H9 (cell line): ENCODE results near the gene COIL. TPM values are rescaled to one million over a fixed set of nuclear protein-coding genes. Genes with fewer than 3 reads are reported as not detected.

Source experiments
- DNase-seq: peaks from one replicate; pipeline ENCODE4 v3.0.0-alpha.2; 2017
- H2AFZ ChIP-seq: one replicate; pipeline ENCODE4 v1.6.1; 2013; ENCODE audit warnings: mild to moderate bottlenecking, low read length, control low read depth, moderate library complexity
- H2AK5ac ChIP-seq: 2 replicates; pipeline ENCODE4 v1.6.1; 2013; ENCODE audit warnings: low read length, control low read depth, mixed read lengths; ENCODE audit not compliant: insufficient read length
- H2BK120ac ChIP-seq: one replicate; pipeline ENCODE4 v1.6.1; 2013; ENCODE audit warnings: low read depth, mild to moderate bottlenecking, low read length, control low read depth, inconsistent platforms; ENCODE audit not compliant: poor library complexity, severe bottlenecking
- H2BK12ac ChIP-seq: 2 replicates; pipeline ENCODE4 v1.6.1; 2013; ENCODE audit warnings: low read length, control low read depth, mixed read lengths, low read depth; ENCODE audit not compliant: insufficient read length
- H2BK15ac ChIP-seq: 2 replicates; pipeline ENCODE4 v1.6.1; 2013; ENCODE audit warnings: low read depth, low read length, control low read depth
- H2BK20ac ChIP-seq: one replicate; pipeline ENCODE4 v1.6.1; 2013; ENCODE audit warnings: low read depth, mild to moderate bottlenecking, low read length, control low read depth, inconsistent platforms; ENCODE audit not compliant: poor library complexity, severe bottlenecking
- H2BK5ac ChIP-seq: 2 replicates; pipeline ENCODE4 v1.6.1; 2013; ENCODE audit warnings: low read length, control low read depth, mixed read lengths; ENCODE audit not compliant: insufficient read length
- H3K14ac ChIP-seq: 2 replicates; pipeline ENCODE4 v1.6.1; 2013; ENCODE audit warnings: low read length, control low read depth; ENCODE audit not compliant: insufficient read depth
- H3K18ac ChIP-seq: 2 replicates; pipeline ENCODE4 v1.6.1; 2013; ENCODE audit warnings: low read depth, mild to moderate bottlenecking, mixed read lengths, low read length, control low read depth; ENCODE audit not compliant: insufficient read length
- H3K23ac ChIP-seq: 2 replicates; pipeline ENCODE4 v1.6.1; 2013; ENCODE audit warnings: low read length, control low read depth, mixed read lengths, low read depth; ENCODE audit not compliant: insufficient read length
- H3K23me2 ChIP-seq: 2 replicates; pipeline ENCODE4 v1.6.1; 2013; ENCODE audit warnings: low read depth, mild to moderate bottlenecking, mixed read lengths, low read length, control low read depth; ENCODE audit not compliant: insufficient read length, poor library complexity, severe bottlenecking
- H3K27ac ChIP-seq: 2 replicates; pipeline ENCODE4 v1.5.1; 2013; ENCODE audit warnings: low read length, control low read depth, mixed read lengths, low read depth; ENCODE audit not compliant: insufficient read length
- H3K27me3 ChIP-seq: 2 replicates; pipeline ENCODE4 v1.6.1; 2013; ENCODE audit warnings: low read length, control low read depth, inconsistent platforms; ENCODE audit not compliant: insufficient read depth
- H3K4ac ChIP-seq: 2 replicates; pipeline ENCODE4 v1.6.1; 2013; ENCODE audit warnings: low read depth, mild to moderate bottlenecking, control low read depth, inconsistent platforms, low read length, moderate library complexity
- H3K4me1 ChIP-seq: 2 replicates; pipeline ENCODE4 v1.6.1; 2013; ENCODE audit warnings: low read length, control low read depth, inconsistent platforms; ENCODE audit not compliant: insufficient read depth
- H3K4me2 ChIP-seq: 2 replicates; pipeline ENCODE4 v1.6.1; 2013; ENCODE audit warnings: low read length, control low read depth, mixed read lengths; ENCODE audit not compliant: insufficient read length, insufficient read depth
- H3K56ac ChIP-seq: 2 replicates; pipeline ENCODE4 v1.6.1; 2013; ENCODE audit warnings: low read depth, mild to moderate bottlenecking, mixed read lengths, low read length, control low read depth; ENCODE audit not compliant: insufficient read length
- H3K79me1 ChIP-seq: 2 replicates; pipeline ENCODE4 v1.6.1; 2013; ENCODE audit warnings: low read depth, mild to moderate bottlenecking, moderate library complexity, low read length, control low read depth, inconsistent platforms; ENCODE audit not compliant: insufficient read depth, poor library complexity, severe bottlenecking
- H3K79me2 ChIP-seq: 2 replicates; pipeline ENCODE4 v1.6.1; 2013; ENCODE audit warnings: low read length, control low read depth, inconsistent platforms; ENCODE audit not compliant: insufficient read depth
- H3K9ac ChIP-seq: 2 replicates; pipeline ENCODE4 v1.6.1; 2013; ENCODE audit warnings: low read length, control low read depth, mixed read lengths; ENCODE audit not compliant: insufficient read length; ENCODE audit errors: extremely low read depth
- H3K9me3 ChIP-seq: one replicate; pipeline ENCODE4 v1.6.1; 2013; ENCODE audit warnings: low read depth, low read length, inconsistent platforms; ENCODE audit not compliant: control insufficient read depth
- H3T11ph ChIP-seq: one replicate; pipeline ENCODE4 v1.6.1; 2013; ENCODE audit warnings: mild to moderate bottlenecking, low read length, control low read depth, inconsistent platforms
- H4K20me1 ChIP-seq: one replicate; pipeline ENCODE4 v1.6.1; 2013; ENCODE audit not compliant: control insufficient read depth, insufficient read length, insufficient read depth
- H4K5ac ChIP-seq: 2 replicates; pipeline ENCODE4 v1.6.1; 2013; ENCODE audit warnings: low read depth, mild to moderate bottlenecking, mixed read lengths, low read length, control low read depth; ENCODE audit not compliant: insufficient read length
- H4K8ac ChIP-seq: replicated peaks from 2 replicates; pipeline ENCODE4 v1.6.1; 2013; ENCODE audit warnings: low read length, control low read depth, mixed read lengths, low read depth; ENCODE audit not compliant: insufficient read length
- H4K91ac ChIP-seq: 2 replicates; pipeline ENCODE4 v1.6.1; 2013; ENCODE audit warnings: low read depth, mild to moderate bottlenecking, moderate library complexity, mixed read lengths, low read length, control low read depth; ENCODE audit not compliant: insufficient read length
- H3K27ac Mint-ChIP-seq, 3 experiments: 2 replicates in 2 of 3; 3 replicates in 1 of 3; pipeline ENCODE4 v1.8.0; 2020 to 2021; ENCODE audit warnings: mixed read lengths in 3 of 3, mild to moderate bottlenecking in 1 of 3, moderate library complexity in 1 of 3
- H3K27me3 Mint-ChIP-seq: 2 replicates; pipeline ENCODE4 v1.8.0; 2021; ENCODE audit warnings: low read depth, mild to moderate bottlenecking, moderate library complexity, mixed read lengths
- H3K36me3 Mint-ChIP-seq, 3 experiments: 2 replicates in 2 of 3; 3 replicates in 1 of 3; pipeline ENCODE4 v1.8.0; 2020 to 2021; ENCODE audit warnings: low read depth in 3 of 3, mixed read lengths in 3 of 3; ENCODE audit not compliant: insufficient read depth in 1 of 3
- H3K4me1 Mint-ChIP-seq, 2 experiments: 2 replicates each; pipeline ENCODE4 v1.8.0; 2020; ENCODE audit warnings: mixed read lengths in 2 of 2
- H3K4me3 Mint-ChIP-seq, 2 experiments: 2 replicates in 1 of 2; 3 replicates in 1 of 2; pipeline ENCODE4 v1.8.0; 2020 to 2021; ENCODE audit warnings: mild to moderate bottlenecking in 2 of 2, mixed read lengths in 2 of 2, moderate library complexity in 1 of 2
- H3K9me3 Mint-ChIP-seq, 2 experiments: 2 replicates in 1 of 2; 3 replicates in 1 of 2; pipeline ENCODE4 v1.8.0; 2020; ENCODE audit warnings: mild to moderate bottlenecking in 2 of 2, mixed read lengths in 2 of 2, moderate library complexity in 1 of 2
- CTCF ChIP-seq: fragments of 200-600 bp; sonication (generic); conservative IDR thresholded peaks from 3 replicates; pipeline ENCODE4 v1.8.0; 2021; ENCODE audit warnings: antibody characterized with exemption, mild to moderate bottlenecking
- WGBS: extraction: QIAGEN DNeasy Blood & Tissue Kit; methylation state at CpG from one replicate; pipeline ENCODE4 v1.1.7; 2013; ENCODE audit warnings: missing lambda C conversion rate, low lambda C conversion rate, mixed read lengths; ENCODE audit not compliant: insufficient read length; ENCODE audit errors: extremely low coverage; 5-methylcytosine and 5-hydroxymethylcytosine counted together
- total RNA-seq: library from RNA; stranded (reverse); gene quantifications from 2 replicates; pipeline ENCODE4 v1.2.1, GENCODE V29; 2021

COIL gene
- total RNA-seq, 1 experiment from 2014 or later = 21.5 TPM

DNA sequence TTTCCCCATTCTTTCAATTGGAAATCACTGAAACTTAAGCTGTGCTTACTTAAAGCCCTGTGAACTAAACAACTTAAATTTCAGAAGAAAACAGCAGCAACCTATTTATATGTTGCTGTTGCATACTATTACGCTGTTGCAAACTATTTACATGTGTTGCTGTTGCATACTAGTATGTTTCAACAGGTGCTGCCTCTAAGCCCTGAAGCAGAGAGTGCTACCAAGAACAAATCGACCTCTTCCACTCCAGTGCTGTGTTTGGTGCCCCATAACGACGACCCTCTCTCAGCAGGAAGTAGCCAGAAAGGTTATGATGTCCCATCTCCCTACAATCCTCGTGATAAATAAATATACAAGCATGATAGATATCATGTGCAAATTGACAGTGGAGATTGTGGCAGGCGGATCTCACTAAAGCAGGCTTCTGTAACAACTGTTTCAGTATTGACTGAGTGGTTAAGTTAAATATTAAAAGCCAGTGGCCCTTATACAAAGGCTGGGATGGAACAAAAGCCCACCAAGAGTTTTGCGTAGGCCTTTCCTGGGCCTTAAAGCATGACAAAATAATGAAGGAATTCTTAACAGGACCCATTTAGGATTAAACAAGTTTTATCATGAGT is 11.4 kb upstream of the COIL start:
- H3T11ph ChIP-seq = no peak overlapping the region
- H3K79me1 ChIP-seq = no peaks in the 10 kb centered on the region
- H3K9me3 Mint-ChIP-seq = peaks cover 28 to 31% of the 10 kb centered on the region in 2 experiments
- no CpG with 5 or more reads among the region's 7 CpGs for WGBS
- no peak overlapping the region for H3K27ac ChIP-seq
- peaks cover 3 to 23% (median 5%) of the 10 kb centered on the region in 3 experiments; a peak in 6 of 7 replicates for H3K36me3 Mint-ChIP-seq
- no peak overlapping the region for H2BK5ac ChIP-seq
- H3K27me3 ChIP-seq = no peaks in the 10 kb centered on the region
- no peaks in the 10 kb centered on the region for H3K23me2 ChIP-seq
- no peak for TF ChIP-seq CTCF
- no peaks in the 10 kb centered on the region for H3K4me1 ChIP-seq
- no peak overlapping the region for H4K8ac ChIP-seq
- no peak overlapping the region for H4K91ac ChIP-seq
- H2BK120ac ChIP-seq = no peak overlapping the region
- no peaks in the 10 kb centered on the region for H3K79me2 ChIP-seq
- H2BK20ac ChIP-seq = no peak overlapping the region
- no peak overlapping the region for H3K4me3 Mint-ChIP-seq
- H3K23ac ChIP-seq = no peak overlapping the region
- H4K5ac ChIP-seq = no peak overlapping the region
- H3K14ac ChIP-seq = no peak overlapping the region
- H3K9ac ChIP-seq = no peak overlapping the region
- H3K4ac ChIP-seq = no peak overlapping the region
- no peak overlapping the region for H3K18ac ChIP-seq
- H2AFZ ChIP-seq = no peak overlapping the region
- H3K27me3 Mint-ChIP-seq = peaks cover 3% of the 10 kb centered on the region; the same call in 1 of the 2 replicates
- H4K20me1 ChIP-seq = no peaks in the 10 kb centered on the region
- H3K4me2 ChIP-seq = no peak overlapping the region
- no peak overlapping the region for H2AK5ac ChIP-seq
- H2BK15ac ChIP-seq = no peak overlapping the region
- no peaks in the 10 kb centered on the region for H3K9me3 ChIP-seq
- no peak overlapping the region for H2BK12ac ChIP-seq
- no peak overlapping the region for H3K56ac ChIP-seq
- peaks cover 21 to 22% of the 10 kb centered on the region in 2 experiments for H3K4me1 Mint-ChIP-seq
- no peak overlapping the region for H3K27ac Mint-ChIP-seq
- DNase-seq = no peak
